ENCODE measurements around the gene EPS15.

DNA sequence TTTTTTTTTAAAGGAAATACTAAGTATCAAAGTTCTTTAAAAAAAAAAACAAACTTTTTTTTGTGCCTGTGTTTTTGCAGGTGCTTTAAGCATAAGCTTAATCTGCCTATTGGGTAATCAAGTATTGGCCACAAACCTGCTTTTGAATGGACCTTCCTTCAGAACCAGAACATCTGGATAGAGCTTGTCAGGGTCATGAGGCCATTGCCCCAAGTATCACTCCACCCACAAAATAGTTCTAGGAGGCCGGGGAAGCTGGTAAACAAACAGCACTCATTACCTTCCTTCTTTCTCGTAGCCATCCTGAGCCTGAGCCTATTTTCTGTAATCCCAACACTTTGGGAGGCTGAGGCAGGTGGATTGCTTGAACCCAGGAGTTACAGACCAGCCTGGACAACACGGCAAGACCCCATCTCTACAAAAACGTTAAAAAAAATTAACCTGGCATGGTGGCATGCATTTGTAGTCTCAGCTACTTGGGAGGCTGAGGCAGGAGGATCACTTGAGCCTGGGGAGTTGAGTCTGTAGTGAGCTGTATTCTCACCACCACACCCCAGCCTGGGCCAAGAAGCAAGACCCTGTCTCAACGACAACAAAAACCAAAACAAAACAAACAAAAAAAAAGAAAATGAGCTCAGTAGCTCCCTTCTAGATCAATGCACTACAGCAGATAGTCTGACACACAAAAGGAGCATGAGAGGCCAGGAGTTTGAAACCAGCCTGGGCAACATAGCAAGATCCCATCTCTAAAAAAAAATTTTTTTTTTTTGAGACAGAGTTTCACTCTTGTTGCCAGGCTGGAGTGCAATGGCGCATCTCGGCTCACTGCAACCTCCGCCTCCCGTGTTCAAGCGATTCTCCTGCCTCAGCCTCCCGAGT, 34.1 kb upstream of the EPS15 start:
- no peak for TF ChIP-seq EZH2phosphoT487 (IDR thresholded peaks at IDR 0.05; ENCODE audit: unreplicated experiment)
- no peak for TF ChIP-seq EZH2 (IDR thresholded peaks at IDR 0.05; ENCODE audit: low read depth, unreplicated experiment)
- TF ChIP-seq, protein P1, sequence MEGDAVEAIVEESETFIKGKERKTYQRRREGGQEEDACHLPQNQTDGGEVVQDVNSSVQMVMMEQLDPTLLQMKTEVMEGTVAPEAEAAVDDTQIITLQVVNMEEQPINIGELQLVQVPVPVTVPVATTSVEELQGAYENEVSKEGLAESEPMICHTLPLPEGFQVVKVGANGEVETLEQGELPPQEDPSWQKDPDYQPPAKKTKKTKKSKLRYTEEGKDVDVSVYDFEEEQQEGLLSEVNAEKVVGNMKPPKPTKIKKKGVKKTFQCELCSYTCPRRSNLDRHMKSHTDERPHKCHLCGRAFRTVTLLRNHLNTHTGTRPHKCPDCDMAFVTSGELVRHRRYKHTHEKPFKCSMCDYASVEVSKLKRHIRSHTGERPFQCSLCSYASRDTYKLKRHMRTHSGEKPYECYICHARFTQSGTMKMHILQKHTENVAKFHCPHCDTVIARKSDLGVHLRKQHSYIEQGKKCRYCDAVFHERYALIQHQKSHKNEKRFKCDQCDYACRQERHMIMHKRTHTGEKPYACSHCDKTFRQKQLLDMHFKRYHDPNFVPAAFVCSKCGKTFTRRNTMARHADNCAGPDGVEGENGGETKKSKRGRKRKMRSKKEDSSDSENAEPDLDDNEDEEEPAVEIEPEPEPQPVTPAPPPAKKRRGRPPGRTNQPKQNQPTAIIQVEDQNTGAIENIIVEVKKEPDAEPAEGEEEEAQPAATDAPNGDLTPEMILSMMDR (conservative IDR thresholded peaks at IDR 0.05; ENCODE audit: low read depth in 2 of 2) = no peak
- no peak for TF ChIP-seq POLR2AphosphoS5 (IDR thresholded peaks at IDR 0.05; ENCODE audit: low read depth)
- no peak for TF ChIP-seq ZNF462 (CRISPR knock-in tag; IDR thresholded peaks at IDR 0.05)
- no peak for TF ChIP-seq ZNF331 (CRISPR knock-in tag; IDR thresholded peaks at IDR 0.05; ENCODE audit: low read depth)
- TF ChIP-seq CREB1 (CRISPR knock-in tag; IDR thresholded peaks at IDR 0.05; ENCODE audit: low read depth) = no peak
